Omental fat pad (tissue), 4 donors: ENCODE data around the gene CYP4A22. TPM values are rescaled to one million over a fixed set of nuclear protein-coding genes. Genes with fewer than 3 reads are reported as not detected.
"Not testable (repeated sequence)": the region's sequence is repeated elsewhere in the genome, so short reads cannot be mapped to it uniquely, and the experiment has no call there.

ENCODE experiments used
- ATAC-seq: fragments of 150-250 bp; one replicate; pipeline ENCODE4 v1.9.1; 2016; ENCODE audit warnings: mild to moderate bottlenecking, moderate library complexity; ENCODE audit not compliant: low FRiP score
- DNase-seq: peaks from one replicate; pipeline ENCODE4 v3.0.0-alpha.2; 2019; ENCODE audit warnings: low spot score
- CTCF ChIP-seq, 3 donors: fragments of 450-650 bp; IDR thresholded peaks; one replicate each; pipeline ENCODE4 v1.5.1; 2016 to 2017; ENCODE audit warnings: antibody characterized with exemption in 3 of 3, mild to moderate bottlenecking in 3 of 3, moderate library complexity in 2 of 3
- total RNA-seq, 4 donors: library from RNA; depleted of rRNA; stranded (reverse); fragments of >200 nt; gene quantifications; one replicate each; pipeline ENCODE4 v1.1.0, GENCODE V29; 2016

CYP4A22 gene
- total RNA-seq, 4 donors from 2014 or later = 0.72 to 5.8 (median 0.97) TPM

- ATAC-seq (no peak), DNase-seq (peak; percentile 10)
- TF ChIP-seq CTCF (IDR thresholded peaks at IDR 0.05) = no peak
These were observed 54.8 kb downstream of the CYP4A22 start for GRCh38 chr1:47191940-47192457.

- peak; percentile 11 for ATAC-seq
- peak; percentile 76 for DNase-seq
- TF ChIP-seq CTCF (IDR thresholded peaks at IDR 0.05) = peak in 2 of 3 donors; percentile 57 to 85
These were observed 55.5 kb downstream of the CYP4A22 start for GRCh38 chr1:47192458-47193384.

- not testable (repeated sequence) for DNase-seq, ATAC-seq
These were observed 56.3 kb downstream of the CYP4A22 start for GRCh38 chr1:47193496-47193895.

- DNase-seq = no peak
- TF ChIP-seq CTCF (IDR thresholded peaks at IDR 0.05) = no peak
- no peak for ATAC-seq
These were observed 57.1 kb downstream of the CYP4A22 start for GRCh38 chr1:47194311-47194710.

- peak; percentile 4 for DNase-seq
- ATAC-seq = not testable (repeated sequence)
These were observed 58.7 kb downstream of the CYP4A22 start for GRCh38 chr1:47195981-47196380.

GRCh38 chr1:47196622-47197021 is 59.4 kb downstream of the CYP4A22 start:
- ATAC-seq = no peak
- peak; percentile 20 for DNase-seq
- no peak for TF ChIP-seq CTCF (IDR thresholded peaks at IDR 0.05)

GRCh38 chr1:47198214-47198613 is 61.0 kb downstream of the CYP4A22 start:
- no peak for ATAC-seq
- no peak for TF ChIP-seq CTCF (IDR thresholded peaks at IDR 0.05)
- no peak for DNase-seq

Other genes starting within 250 kb of the CYP4A22 start
- under 1 TPM in 1 of 4 donors, not detected in 3; 0.79 TPM for gene CYP4A11, start 196.0 kb upstream of the CYP4A22 start, total RNA-seq
- gene CYP4X1, start 113.8 kb upstream of the CYP4A22 start, total RNA-seq = 10 to 100 TPM in 3 of 4 donors, 1 to 10 TPM in 1; 6.5 to 46.0 (median 16.3) TPM
- gene CYP4Z1, start 70.2 kb upstream of the CYP4A22 start, total RNA-seq = 10 to 100 TPM in 1 of 4 donors, 1 to 10 TPM in 3; 2.5 to 14.0 (median 4.8) TPM
- gene PDZK1IP1, start 52.6 kb downstream of the CYP4A22 start, total RNA-seq = 100 to 1,000 TPM in 1 of 4 donors, 10 to 100 TPM in 2, 1 to 10 TPM in 1; 2.8 to 131 (median 25.3) TPM
- gene TAL1, start 94.8 kb downstream of the CYP4A22 start, total RNA-seq = 10 to 100 TPM in 1 of 4 donors, 1 to 10 TPM in 3; 2.4 to 21.1 (median 5.1) TPM
- gene STIL, start 176.7 kb downstream of the CYP4A22 start, total RNA-seq = 1 to 10 TPM; 1.0 to 2.2 (median 1.3) TPM
- 100 to 1,000 TPM in 3 of 4 donors, 10 to 100 TPM in 1; 96.9 to 120 (median 112) TPM for gene CMPK1, start 196.3 kb downstream of the CYP4A22 start, total RNA-seq